Hematopoietic multipotent progenitor cell treated with erythropoietin and hydrocortisone succinate and interleukin-3 and kit ligand, for 15 days (in vitro differentiated cells): ENCODE measurements around the gene POT1.

Experiments
- DNase-seq: peaks from one replicate; pipeline ENCODE4 v3.0.0-alpha.2; 2015; ENCODE audit warnings: low spot score

Gene POT1

GRCh38 chr7:124801330-124801895 is 128.2 kb downstream of the POT1 start:
- DNase-seq = no peak

- no peak for DNase-seq
These were observed 129.2 kb downstream of the POT1 start for GRCh38 chr7:124800386-124800785.

DNA sequence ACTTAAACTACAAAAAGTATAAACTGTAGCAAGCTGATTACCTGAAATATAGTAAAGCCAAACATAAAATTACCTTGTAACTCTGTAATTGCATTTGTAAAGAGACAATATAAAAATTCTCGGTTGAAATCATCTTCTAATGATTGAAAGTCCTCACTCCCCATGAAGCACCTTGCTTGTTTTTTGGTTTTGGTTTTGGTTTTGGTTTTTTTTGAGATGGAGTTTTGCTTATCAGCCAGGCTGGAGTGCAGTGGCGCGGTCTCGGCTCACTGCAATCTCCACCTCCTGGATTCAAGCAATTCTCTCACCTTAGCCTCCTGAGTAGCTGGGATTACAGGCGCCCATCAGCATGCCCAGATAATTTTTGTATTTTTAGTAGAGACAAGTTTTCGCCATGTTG is 130.2 kb downstream of the POT1 start:
- no peak for DNase-seq

GRCh38 chr7:124796771-124797170 is 132.9 kb downstream of the POT1 start:
- DNase-seq = no peak

- no peak for DNase-seq
These were observed 136.9 kb downstream of the POT1 start for GRCh38 chr7:124792696-124793095.

- no peak for DNase-seq
These were observed 137.6 kb downstream of the POT1 start for GRCh38 chr7:124792002-124792401.

GRCh38 chr7:124791426-124791825 is 138.2 kb downstream of the POT1 start:
- no peak for DNase-seq

DNA sequence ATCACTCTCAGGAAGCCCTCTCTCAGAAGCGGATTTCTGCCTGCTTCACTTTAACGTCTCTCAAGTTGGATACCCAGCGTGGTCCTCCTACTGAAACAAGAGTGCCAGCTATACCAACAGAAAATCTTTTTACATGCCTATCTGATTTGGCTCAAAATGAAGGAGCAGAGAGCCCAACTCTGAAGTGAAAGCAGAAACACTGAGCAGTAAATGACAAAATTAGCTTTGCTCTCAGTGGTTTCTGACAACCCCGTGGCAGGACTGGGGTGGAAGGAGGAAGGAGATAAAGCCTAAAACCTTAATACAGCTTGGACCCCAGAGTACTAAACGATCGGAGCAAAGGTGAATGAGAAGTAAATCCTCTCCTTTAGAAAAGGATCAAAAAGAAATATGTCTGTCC is 139.0 kb downstream of the POT1 start:
- DNase-seq = no peak

GRCh38 chr7:124785994-124786393 is 143.6 kb downstream of the POT1 start:
- no peak for DNase-seq

- DNase-seq = no peak
These were observed 144.5 kb downstream of the POT1 start for GRCh38 chr7:124784879-124785818.

GRCh38 chr7:124783271-124783670 is 146.4 kb downstream of the POT1 start:
- no peak for DNase-seq

GRCh38 chr7:124781907-124782734 is 147.5 kb downstream of the POT1 start:
- no peak for DNase-seq

GRCh38 chr7:124781418-124781817 is 148.2 kb downstream of the POT1 start:
- DNase-seq = no peak

GRCh38 chr7:124780608-124781007 is 149.0 kb downstream of the POT1 start:
- DNase-seq = no peak

DNA sequence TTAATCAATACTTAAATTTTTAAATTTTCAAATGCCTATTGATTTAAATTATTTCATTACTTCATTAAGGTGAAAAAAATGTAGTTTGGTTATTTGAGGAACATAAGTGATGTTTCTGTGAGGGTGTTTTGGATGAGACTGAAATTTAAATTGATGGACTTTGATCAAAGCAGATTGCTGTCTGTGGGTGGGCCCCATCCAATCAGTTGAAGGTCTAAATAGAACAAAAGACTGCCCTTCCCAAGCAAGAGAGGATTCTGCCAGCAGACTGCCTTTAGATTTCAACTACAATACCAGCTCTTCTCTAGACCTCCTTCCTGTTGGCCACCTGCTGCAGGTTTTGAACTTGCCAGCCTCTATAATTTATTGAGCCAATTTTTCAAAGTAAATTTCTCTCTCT is 149.6 kb downstream of the POT1 start:
- DNase-seq = no peak

GRCh38 chr7:124779620-124780019 is 150.0 kb downstream of the POT1 start:
- DNase-seq = no peak

DNA sequence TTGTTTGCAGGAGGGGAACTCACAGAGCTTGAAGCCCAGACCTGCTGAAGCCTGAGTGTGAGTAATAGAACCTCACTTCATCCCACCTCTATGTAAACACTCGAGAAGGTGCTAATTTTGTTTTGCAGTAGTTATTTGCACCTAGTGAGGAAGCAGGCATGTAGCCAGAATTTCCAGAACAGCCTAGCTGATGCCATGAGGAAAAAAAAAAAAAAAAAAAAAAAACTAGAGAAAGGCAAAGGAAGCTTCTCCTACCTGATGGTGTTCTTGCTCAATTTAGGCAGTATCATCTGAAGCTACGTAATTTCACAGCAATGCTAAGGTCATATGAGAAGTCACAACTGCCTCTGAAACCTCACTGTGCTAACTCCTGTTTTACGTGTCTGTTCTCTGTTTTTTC is 150.4 kb downstream of the POT1 start:
- no peak for DNase-seq

DNA sequence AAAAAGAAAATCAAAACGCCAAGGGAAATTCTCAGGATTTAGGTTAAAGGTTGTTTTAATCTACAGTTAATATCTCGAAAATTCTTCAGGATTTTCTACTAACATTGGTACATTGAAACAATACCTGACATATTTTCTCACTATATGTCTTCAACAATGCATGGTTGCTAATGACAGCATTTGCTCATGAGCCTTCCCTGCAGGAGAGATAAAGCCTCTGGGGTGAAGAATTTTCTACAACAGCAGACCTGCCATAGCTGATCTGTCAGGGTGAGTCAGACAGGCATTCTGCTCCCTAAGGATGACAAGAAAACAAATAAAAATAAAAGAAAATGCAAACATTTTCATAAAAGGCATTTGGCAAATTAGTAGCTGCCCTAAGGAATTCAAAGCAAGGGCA is 152.4 kb downstream of the POT1 start:
- no peak for DNase-seq

- DNase-seq = no peak
These were observed 153.5 kb downstream of the POT1 start for GRCh38 chr7:124776153-124776552.

- DNase-seq = no peak
These were observed 154.2 kb downstream of the POT1 start for GRCh38 chr7:124775422-124775821.

DNA sequence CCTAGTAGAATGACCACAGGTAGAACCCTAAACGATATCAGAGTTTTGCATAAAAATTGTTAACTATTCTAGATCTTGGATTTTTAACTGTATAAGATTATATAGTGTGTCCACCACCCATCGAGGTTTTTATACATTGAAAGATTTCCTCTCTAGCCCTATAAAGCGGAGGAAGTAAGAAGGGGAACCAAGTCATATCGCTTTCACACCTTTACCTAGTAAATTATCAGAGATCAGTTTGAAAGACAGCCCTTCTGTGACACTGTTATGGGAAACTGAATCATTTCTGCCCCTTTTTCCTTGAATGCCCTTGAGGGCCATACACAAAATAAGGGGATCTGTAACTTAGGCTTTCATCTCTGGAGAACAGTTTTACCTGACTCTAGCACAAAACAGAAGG is 155.7 kb downstream of the POT1 start:
- DNase-seq = no peak

- no peak for DNase-seq
These were observed 156.3 kb downstream of the POT1 start for GRCh38 chr7:124773339-124773738.
